HepG2 (cell line): ENCODE data around the gene MMD2. TPM values are rescaled to one million over a fixed set of nuclear protein-coding genes. Genes with fewer than 3 reads are reported as not detected.

ENCODE experiments used
- ATAC-seq: fragments of 200-7000 bp; cut with Tn5 transposase; 3 replicates; pipeline ENCODE4 v1.9.1; 2020; ENCODE audit warnings: mild to moderate bottlenecking, moderate library complexity
- BruUV-seq: library from RNA; stranded (reverse); fragments of 400-500 nt; replicated peaks from 2 replicates; lab custom pipeline; 2021; lab: Mats Ljungman, UMichigan
- CTCF ChIA-PET: fragments of 300-600 bp; formaldehyde crosslinking; extraction: SDS; loops from one replicate; lab custom pipeline; 2021; ENCODE audit warnings: low total read pairs, inconsistent platforms, low intra/inter-chr PET ratio; lab: Yijun Ruan, JAX
- POLR2A ChIA-PET: fragments of 350-600 bp; sonication (Branson Sonifier 250); formaldehyde crosslinking; loops from one replicate; lab custom pipeline; 2020; ENCODE audit warnings: antibody characterized with exemption, inconsistent platforms; lab: Yijun Ruan, JAX
- DNase-seq: peaks from one replicate; pipeline ENCODE4 v3.0.0-alpha.2; 2015; ENCODE audit warnings: low spot score
- FAIRE-seq: peaks from 3 replicates; lab custom pipeline; 2011; peaks lifted over from hg19 to GRCh38; lab: Jason Lieb, UNC
- H2AFZ ChIP-seq: one replicate; pipeline ENCODE4 v1.6.1; 2011; ENCODE audit warnings: low read length, inconsistent platforms
- H3K27ac ChIP-seq: fragments of 300-600 bp; 3 replicates; pipeline ENCODE4 v1.8.0; 2011; ENCODE audit warnings: mixed run types, mild to moderate bottlenecking, mixed read lengths, low read length, inconsistent platforms; ENCODE audit not compliant: insufficient read depth; ENCODE audit errors: extremely low read length
- H3K27me3 ChIP-seq, 2 experiments: fragments of 200-600 bp in 1 of 2; 2 replicates in 1 of 2; 3 replicates in 1 of 2; pipeline versions ENCODE4 v1.6.0 to v1.8.0; 2011; ENCODE audit warnings: low read length in 2 of 2, mild to moderate bottlenecking in 2 of 2, moderate library complexity in 2 of 2, inconsistent platforms in 1 of 2; ENCODE audit not compliant: insufficient read depth in 2 of 2, control insufficient read depth in 1 of 2
- H3K36me3 ChIP-seq, 2 experiments: fragments of 200-600 bp in 1 of 2; replicated peaks in 1 of 2; 2 replicates in 1 of 2; 3 replicates in 1 of 2; pipeline versions ENCODE4 v1.5.1 to v1.8.0; 2011; ENCODE audit warnings: low read length in 2 of 2, inconsistent platforms in 1 of 2; ENCODE audit not compliant: insufficient read depth in 2 of 2, control insufficient read depth in 1 of 2
- H3K4me1 ChIP-seq: 2 replicates; pipeline ENCODE4 v1.5.1; 2012; ENCODE audit warnings: low read length, inconsistent platforms; ENCODE audit not compliant: insufficient read depth
- H3K4me2 ChIP-seq: 2 replicates; pipeline ENCODE4 v1.6.0; 2011; ENCODE audit warnings: low read depth, low read length, inconsistent platforms
- H3K4me3 ChIP-seq, 3 experiments: fragments of 200-600 bp in 1 of 3; sonication (generic), shearing (Covaris generic) in 1 of 3; replicated peaks in 1 of 3; 2 replicates each; pipeline ENCODE4 v1.5.1; 2011 to 2016; ENCODE audit warnings: low read length in 3 of 3, inconsistent platforms in 2 of 3, low read depth in 2 of 3, mild to moderate bottlenecking in 2 of 3, control low read depth in 1 of 3, mixed read lengths in 1 of 3; ENCODE audit not compliant: insufficient read depth in 1 of 3
- H3K79me2 ChIP-seq: one replicate; pipeline ENCODE4 v1.6.1; 2011; ENCODE audit warnings: low read length, inconsistent platforms; ENCODE audit not compliant: insufficient read depth
- H3K9ac ChIP-seq: 2 replicates; pipeline ENCODE4 v1.6.0; 2011; ENCODE audit warnings: mild to moderate bottlenecking, low read depth, low read length, inconsistent platforms; ENCODE audit not compliant: insufficient read depth
- H3K9me3 ChIP-seq: 2 replicates; pipeline ENCODE4 v1.5.1; 2012; ENCODE audit warnings: mild to moderate bottlenecking, low read length
- H4K20me1 ChIP-seq: 2 replicates; pipeline ENCODE4 v1.6.0; 2011; ENCODE audit warnings: inconsistent platforms, mild to moderate bottlenecking, low read length, moderate library complexity; ENCODE audit not compliant: insufficient read depth
- ARHGAP35 ChIP-seq: sonication (generic); formaldehyde crosslinking; IDR thresholded peaks from 2 replicates; pipeline ENCODE4 v1.9.0; 2022; ENCODE audit warnings: mild to moderate bottlenecking, inconsistent platforms, moderate library complexity, missing genetic modification reagents, borderline replicate concordance
- GABPA ChIP-seq, 2 experiments: IDR thresholded peaks; 2 replicates each; pipeline ENCODE4 v1.6.1; 2011 to 2016; ENCODE audit warnings: low read depth in 2 of 2, low read length in 1 of 2, missing biosample characterization in 1 of 2, missing genetic modification characterization in 1 of 2
- MED8 ChIP-seq: sonication (generic); formaldehyde crosslinking; IDR thresholded peaks from 2 replicates; pipeline ENCODE4 v1.8.1; 2023; ENCODE audit warnings: mild to moderate bottlenecking, missing genetic modification reagents; ENCODE audit not compliant: insufficient replicate concordance
- MIER3 ChIP-seq: IDR thresholded peaks from 2 replicates; pipeline ENCODE4 v1.6.1; 2016; ENCODE audit warnings: missing compliant biosample characterization, borderline replicate concordance
- MNT ChIP-seq: fragments of 450-650 bp; IDR thresholded peaks from 2 replicates; pipeline ENCODE4 v1.6.1; 2016
- MXD4 ChIP-seq: IDR thresholded peaks from 2 replicates; pipeline ENCODE4 v1.6.1; 2016; ENCODE audit warnings: mild to moderate bottlenecking, missing biosample characterization, missing genetic modification reagents
- SMYD3 ChIP-seq: sonication (generic); formaldehyde crosslinking; IDR thresholded peaks from 2 replicates; pipeline ENCODE4 v1.8.1; 2023; ENCODE audit warnings: mild to moderate bottlenecking, missing genetic modification reagents
- SNAPC2 ChIP-seq: sonication (generic); formaldehyde crosslinking; IDR thresholded peaks from 2 replicates; pipeline ENCODE4 v1.8.1; 2022; ENCODE audit warnings: mild to moderate bottlenecking, missing genetic modification reagents
- SRSF1 ChIP-seq: fragments of 200-400 bp; formaldehyde crosslinking; optimal IDR thresholded peaks from 2 replicates; pipeline ENCODE3; 2017; ENCODE audit warnings: mild to moderate bottlenecking, low read depth, low read length, moderate library complexity
- TOE1 ChIP-seq: sonication (generic); formaldehyde crosslinking; IDR thresholded peaks from 2 replicates; pipeline ENCODE4 v1.4.0; 2020; ENCODE audit warnings: mild to moderate bottlenecking, missing genetic modification reagents
- WIZ ChIP-seq: sonication (generic); formaldehyde crosslinking; IDR thresholded peaks from 2 replicates; pipeline ENCODE4 v1.5.1; 2020; ENCODE audit warnings: mild to moderate bottlenecking, missing genetic modification reagents
- YEATS4 ChIP-seq: sonication (generic); formaldehyde crosslinking; IDR thresholded peaks from 2 replicates; pipeline ENCODE4 v1.4.0; 2020; ENCODE audit warnings: missing genetic modification reagents, borderline replicate concordance
- ZBTB33 ChIP-seq: sonication (generic); formaldehyde crosslinking; IDR thresholded peaks from 2 replicates; pipeline ENCODE4 v1.4.0; 2020; ENCODE audit warnings: missing genetic modification reagents
- ZBTB4 ChIP-seq: sonication (generic); formaldehyde crosslinking; IDR thresholded peaks from 2 replicates; pipeline ENCODE4 v1.4.0; 2020; ENCODE audit warnings: missing genetic modification reagents, mild to moderate bottlenecking, borderline replicate concordance
- ZNF205 ChIP-seq: IDR thresholded peaks from 2 replicates; pipeline ENCODE4 v1.6.1; 2018; ENCODE audit warnings: missing biosample characterization, missing genetic modification reagents
- ZNF33A ChIP-seq: sonication (generic); formaldehyde crosslinking; IDR thresholded peaks from 2 replicates; pipeline ENCODE4 v1.5.1; 2020; ENCODE audit warnings: missing genetic modification reagents, mild to moderate bottlenecking, moderate library complexity, borderline replicate concordance
- ZNF790 ChIP-seq: sonication (generic); formaldehyde crosslinking; IDR thresholded peaks from 2 replicates; pipeline ENCODE4 v1.8.0; 2022; ENCODE audit warnings: missing genetic modification reagents, mild to moderate bottlenecking, borderline replicate concordance
- WGBS: methylation state at CpG from one replicate; pipeline ENCODE4 v1.1.6; 2017; ENCODE audit warnings: low lambda C conversion rate; 5-methylcytosine and 5-hydroxymethylcytosine counted together
- in situ Hi-C: cut with HindIII; loops from 2 replicates; pipeline ENCODE4 v1.10.0; 2017; ENCODE audit warnings: low pct_unique_long_range_greater_than_20kb; ENCODE audit not compliant: extremely low pct_ligation_motif_present
- intact Hi-C: fragments of 100-400 bp; cut with micrococcal nuclease; formaldehyde crosslinking; loops from one replicate; pipeline ENCODE4 v1.10.0; 2022; ENCODE audit not compliant: unreplicated experiment
- polyA plus RNA-seq, 8 experiments: library from polyadenylated mRNA; depleted of rRNA in 3 of 8; stranded (reverse) in 7 of 8; unstranded in 1 of 8; fragments of >200 nt; fragmentation: Illumina TruSeq in 4 of 8; extraction: Trizol in 4 of 8; gene quantifications; 2 replicates each; pipeline versions ENCODE4 v1.2.1 to v1.2.3, GENCODE V29; 2011 to 2016; ENCODE audit warnings: low read depth in 4 of 8, missing spikeins in 1 of 8, mixed read lengths in 1 of 8; ENCODE audit not compliant: insufficient read depth in 1 of 8
- total RNA-seq, 5 experiments: library from RNA; depleted of rRNA; stranded (reverse); fragments of >200 nt; fragmentation: Illumina TruSeq; extraction: Trizol; gene quantifications; 2 replicates each; pipeline ENCODE4 v1.2.3, GENCODE V29; 2016; ENCODE audit warnings: low read depth in 1 of 5

MMD2 gene
- total and polyA plus RNA-seq, 2 of the 13 experiments (the other 11 are each of a cell fraction or from before 2014, with no cell fraction given) = not detected

GRCh38 chr7:4998910-4999309, 39.9 kb upstream of the MMD2 start (continued):
- TF ChIP-seq MED8 (no peak), ZNF790 (no peak), GABPA (IDR thresholded peaks at IDR 0.05; ENCODE audit: low read depth, low read length) (no peak), GABPA (CRISPR knock-in tag; IDR thresholded peaks at IDR 0.05; ENCODE audit: low read depth) (no peak), YEATS4 (CRISPR knock-in tag) (no peak), SRSF1 (no peak), MNT (no peak), ZNF205 (CRISPR knock-in tag) (no peak), TOE1 (CRISPR knock-in tag) (no peak), MIER3 (CRISPR knock-in tag) (no peak), ARHGAP35 (CRISPR knock-in tag) (no peak)

- DNase-seq = no peak
These were observed 39.3 kb upstream of the MMD2 start for GRCh38 chr7:4998244-4998643.

More at GRCh38 chr7:4998244-4998643, 39.3 kb upstream of the MMD2 start:
- no peak for TF ChIP-seq ZBTB4
- no peak for TF ChIP-seq ZBTB33 (CRISPR knock-in tag)
- TF ChIP-seq SNAPC2 = no peak
- no peak for TF ChIP-seq WIZ (CRISPR knock-in tag)
- TF ChIP-seq ZNF33A (CRISPR knock-in tag) = no peak
- TF ChIP-seq SMYD3 = no peak
- no peak for TF ChIP-seq MXD4 (CRISPR knock-in tag)
- no peaks in the 10 kb centered on the region for H3K27me3 ChIP-seq
- 83% methylated on average over 1 of the region's 3 CpGs for WGBS
- H3K79me2 ChIP-seq = no peaks in the 10 kb centered on the region
- no peak overlapping the region for H3K9ac ChIP-seq
- H3K4me1 ChIP-seq = no peaks in the 10 kb centered on the region
- intact Hi-C loops = no loop called here
- no peaks in the 10 kb centered on the region for H4K20me1 ChIP-seq
- POLR2A ChIA-PET = no interaction called here
- no peak overlapping the region for H3K4me2 ChIP-seq
- H3K36me3 ChIP-seq = peaks cover 21 to 47% of the 10 kb centered on the region in 2 experiments; a peak in 4 of 5 replicates
- H2AFZ ChIP-seq = no peak overlapping the region
- no peak overlapping the region for H3K4me3 ChIP-seq
- CTCF ChIA-PET = no interaction called here
- H3K9me3 ChIP-seq = no peaks in the 10 kb centered on the region
- no peak for ATAC-seq
- no TSS peak for BruUV-seq
- no peak overlapping the region for H3K27ac ChIP-seq
- in situ Hi-C loops = no loop called here
- FAIRE-seq = no peak
